HG03025 (cell line): ENCODE results near the gene CHRDL2.

Experiments used
- ATAC-seq: cut with Tn5 transposase; IDR thresholded peaks from one replicate; pipeline ENCODE4 v1.9.1; 2021; ENCODE audit warnings: mild to moderate bottlenecking, moderate library complexity; ENCODE audit not compliant: unreplicated experiment, low FRiP score

The CHRDL2 gene

DNA sequence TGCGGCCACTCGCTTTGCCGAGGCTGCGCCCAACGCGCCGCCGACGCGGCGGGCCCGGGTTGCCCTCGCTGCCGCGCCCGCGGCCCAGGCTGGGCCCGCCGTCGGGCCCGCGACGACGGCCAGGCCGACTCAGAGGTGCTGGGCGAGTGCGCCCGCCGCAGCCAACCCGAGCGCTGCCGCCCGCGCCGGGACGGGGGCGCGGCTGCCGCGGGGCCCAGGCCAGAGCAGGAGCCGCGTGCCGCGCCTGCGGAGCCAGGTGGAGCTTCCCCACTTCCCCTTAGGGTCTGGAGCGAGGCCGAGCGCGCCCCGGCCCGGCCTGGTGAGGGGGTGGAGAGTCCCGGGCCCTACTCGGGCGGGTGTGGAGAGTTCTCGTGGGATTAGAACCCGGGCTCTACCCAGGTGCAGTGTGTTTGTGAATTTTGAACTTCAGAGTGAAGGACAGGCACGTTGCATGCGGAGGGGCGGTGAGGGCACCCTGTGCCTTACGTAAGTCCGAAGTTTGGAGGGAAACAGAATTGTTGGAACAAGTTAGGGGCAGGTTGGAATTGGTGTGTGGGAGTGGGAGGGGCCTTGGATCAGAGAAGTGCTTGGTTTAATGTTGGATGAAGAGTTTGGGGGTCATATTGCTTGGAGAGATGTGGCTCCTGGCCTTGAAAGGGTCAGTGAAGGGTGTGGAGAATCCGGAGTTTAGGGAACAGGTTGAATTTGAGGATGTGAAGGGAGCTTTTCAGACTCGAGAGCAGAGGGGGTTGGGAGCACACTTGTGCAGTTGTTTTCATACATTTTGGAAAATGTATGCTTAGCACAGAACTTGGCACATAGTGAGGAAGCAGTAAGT is 18.1 kb upstream of the CHRDL2 start:
- peak; percentile 53 for ATAC-seq

DNA sequence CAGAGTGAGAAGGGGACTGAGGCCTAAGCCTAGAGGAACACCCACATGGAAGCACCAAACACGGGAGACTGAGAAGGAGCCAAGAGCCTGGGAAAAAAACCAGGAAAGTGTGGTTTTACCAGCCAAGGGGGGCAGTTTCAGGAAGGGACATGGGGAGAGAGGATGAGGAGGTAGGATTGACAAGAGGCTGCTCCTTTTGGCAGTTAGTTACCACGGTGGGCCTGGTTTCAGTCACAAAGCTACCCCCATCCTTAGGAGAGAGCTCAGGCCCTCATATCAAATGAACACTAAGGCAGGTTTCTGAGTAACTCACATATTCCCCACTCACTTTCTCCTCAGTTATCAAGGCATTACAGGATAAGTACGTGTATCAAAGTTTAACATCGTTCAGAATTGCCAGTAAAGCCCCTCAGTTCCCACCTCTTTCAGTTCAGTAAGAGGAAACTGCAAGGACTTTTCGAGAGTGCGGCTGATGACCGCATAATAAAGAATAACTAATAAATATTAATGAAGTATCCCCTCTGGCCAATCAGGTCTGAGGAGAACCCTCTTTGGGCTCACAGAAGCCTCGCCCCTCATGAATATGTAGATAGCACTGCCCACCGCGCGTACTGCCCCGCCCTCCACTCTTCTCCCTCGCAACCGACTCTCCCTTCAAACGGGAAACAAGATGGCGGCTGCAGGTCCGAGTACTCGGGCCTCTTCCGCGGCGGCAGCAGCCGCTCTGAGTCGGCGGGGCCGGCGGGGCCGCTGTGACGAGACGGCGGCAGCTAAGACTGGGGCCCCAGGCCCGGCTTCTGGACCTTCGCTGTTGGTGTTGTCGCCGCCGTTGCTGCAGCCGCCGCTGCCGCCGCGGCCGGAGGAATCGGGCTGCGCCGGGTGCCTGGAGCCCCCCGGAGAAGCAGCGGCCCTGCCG is 17.2 kb upstream of the CHRDL2 start, which contains the start of gene RNF169:
Gene RNF169, plus strand, starts transcription at position 639 of the 916 bp plus-strand sequence. Its CDS starts 32 bp downstream, at position 671.
- ATAC-seq: peak; percentile 98

GRCh38 chr11:74746868-74747267 is 15.6 kb upstream of the CHRDL2 start:
- ATAC-seq: no peak

- no peak for ATAC-seq
Measured at GRCh38 chr11:74744277-74744676, 13.1 kb upstream of the CHRDL2 start.

GRCh38 chr11:74743640-74744039 is 12.4 kb upstream of the CHRDL2 start:
- no peak for ATAC-seq

DNA sequence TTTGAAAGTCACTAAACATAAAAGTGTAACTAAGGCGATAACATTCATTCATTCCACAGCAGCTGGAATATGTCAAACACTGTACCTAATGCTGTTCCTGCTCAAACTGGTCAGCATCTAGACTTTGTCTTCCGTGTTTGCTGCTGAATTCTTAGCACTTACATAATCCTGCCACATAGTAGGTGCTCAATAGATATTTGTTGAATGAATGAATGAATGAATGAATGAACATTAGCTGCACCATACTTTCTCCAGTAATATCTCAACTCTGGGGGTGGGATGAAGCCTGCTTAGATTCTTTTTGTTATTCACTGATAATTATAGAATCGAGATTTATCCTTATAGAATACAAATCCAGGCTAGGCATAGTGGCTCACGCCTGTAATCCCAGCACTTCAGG is 10.8 kb upstream of the CHRDL2 start:
- no peak for ATAC-seq

- ATAC-seq: no peak
Measured at GRCh38 chr11:74739546-74740270, 8.5 kb upstream of the CHRDL2 start.

DNA sequence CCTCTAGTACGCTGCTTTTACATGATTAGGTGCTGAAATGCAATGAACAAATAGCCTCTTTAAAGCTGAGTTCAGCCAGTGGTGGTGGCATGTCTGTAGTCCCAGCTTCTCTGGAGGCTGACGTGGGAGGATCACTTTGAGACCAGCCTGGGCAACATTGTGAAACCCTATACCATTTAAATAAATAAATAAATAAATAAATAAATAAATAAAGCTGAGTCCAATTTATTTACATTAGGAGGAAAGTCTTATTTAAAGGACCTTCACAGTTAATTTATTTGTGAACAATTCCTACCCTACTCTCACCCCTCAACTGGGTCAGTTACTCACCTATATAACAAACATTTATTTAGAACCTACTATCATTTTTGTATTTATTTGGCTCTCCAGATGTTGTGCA is 4.8 kb upstream of the CHRDL2 start:
- ATAC-seq: no peak

DNA sequence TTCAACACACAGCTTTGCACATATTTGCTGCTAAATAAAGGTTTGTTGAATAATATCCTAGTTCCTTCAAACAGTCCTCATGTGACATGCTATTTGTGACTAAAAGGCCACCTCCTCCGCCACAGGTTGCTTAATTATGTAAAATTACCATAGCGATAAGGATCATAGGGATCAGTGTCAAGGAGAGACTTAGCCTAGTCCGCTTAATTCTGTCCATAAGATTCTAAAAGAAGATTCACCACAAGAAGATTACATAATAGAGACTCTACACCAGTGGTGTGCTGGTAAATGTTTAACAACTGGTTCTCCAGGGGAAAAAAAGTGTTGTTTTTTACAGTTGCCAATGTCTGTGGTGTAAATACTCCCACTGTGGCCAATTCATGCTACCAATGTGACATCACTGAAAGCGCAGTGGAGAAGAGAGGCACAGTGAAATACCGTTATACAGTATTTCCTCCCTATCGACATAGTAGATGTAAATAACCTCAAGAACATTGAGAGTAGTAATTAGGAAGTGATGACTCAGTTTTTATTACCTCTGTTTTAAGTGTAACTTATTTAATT is 4.2 kb upstream of the CHRDL2 start:
- no peak for ATAC-seq

GRCh38 chr11:74734559-74734925 is 3.3 kb upstream of the CHRDL2 start:
- no peak for ATAC-seq

- ATAC-seq: no peak
Measured at GRCh38 chr11:74730571-74731260, 510 bp downstream of the CHRDL2 start.

GRCh38 chr11:74729397-74729796 is 1.8 kb downstream of the CHRDL2 start:
- no peak for ATAC-seq

- ATAC-seq: no peak
Measured at GRCh38 chr11:74726547-74727182, 4.6 kb downstream of the CHRDL2 start.

DNA sequence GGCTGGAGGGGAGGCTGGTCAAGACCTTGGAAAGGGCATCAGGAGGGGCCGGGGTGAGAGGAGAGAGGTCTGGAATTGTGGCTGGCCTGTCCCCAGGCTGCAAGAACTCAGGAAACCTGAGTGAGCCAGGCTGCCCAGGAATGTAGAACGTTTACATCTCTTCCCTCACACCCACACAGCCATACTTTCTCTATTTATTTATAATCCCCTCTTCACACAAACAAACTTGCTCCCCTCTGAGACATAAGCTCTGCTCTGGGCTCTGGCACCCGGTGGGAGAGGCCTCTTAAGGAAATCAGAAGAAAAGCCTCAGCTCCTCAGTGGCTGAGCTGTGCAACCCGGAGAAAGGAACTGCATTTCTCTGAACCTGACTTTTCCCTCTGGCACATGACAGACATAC is 5.5 kb downstream of the CHRDL2 start:
- ATAC-seq: no peak

DNA sequence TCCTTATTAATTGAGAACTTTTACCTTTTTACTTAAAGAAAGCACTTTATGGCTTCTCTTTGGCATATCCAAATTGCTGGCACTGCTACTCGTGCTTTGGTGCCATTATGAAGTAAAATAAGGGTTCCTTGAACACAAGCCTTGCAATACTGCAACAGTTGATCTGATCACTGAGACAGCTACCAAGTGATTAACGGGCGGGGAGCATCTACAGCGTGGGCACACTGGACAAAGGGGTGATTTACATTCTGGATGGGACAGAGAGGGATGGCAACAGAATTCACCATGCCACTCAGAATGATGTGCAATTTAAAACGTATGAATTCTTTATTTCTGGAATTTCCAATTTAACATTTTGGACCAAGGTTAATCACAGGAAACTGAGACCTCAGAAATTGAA is 7.7 kb downstream of the CHRDL2 start:
- no peak for ATAC-seq

DNA sequence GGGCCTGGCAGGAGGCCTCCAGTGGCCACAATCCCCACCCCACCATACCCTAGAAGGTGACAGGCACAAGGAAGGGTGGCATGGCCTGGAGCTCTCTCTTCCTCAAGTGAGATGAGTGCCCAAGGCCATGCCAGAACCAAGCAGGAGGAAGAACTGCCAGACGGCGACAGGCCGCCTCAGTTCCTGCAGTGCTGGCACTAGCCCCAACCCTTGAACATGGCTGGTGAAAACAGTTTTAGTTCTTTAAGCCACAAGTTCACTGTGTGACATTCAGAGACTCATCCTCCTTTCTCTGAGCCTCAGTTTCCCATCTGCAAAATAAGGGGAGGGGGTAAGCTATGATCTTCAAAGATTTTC is 9.8 kb downstream of the CHRDL2 start:
- ATAC-seq: no peak

GRCh38 chr11:74720596-74721478 is 10.4 kb downstream of the CHRDL2 start:
- ATAC-seq: no peak

DNA sequence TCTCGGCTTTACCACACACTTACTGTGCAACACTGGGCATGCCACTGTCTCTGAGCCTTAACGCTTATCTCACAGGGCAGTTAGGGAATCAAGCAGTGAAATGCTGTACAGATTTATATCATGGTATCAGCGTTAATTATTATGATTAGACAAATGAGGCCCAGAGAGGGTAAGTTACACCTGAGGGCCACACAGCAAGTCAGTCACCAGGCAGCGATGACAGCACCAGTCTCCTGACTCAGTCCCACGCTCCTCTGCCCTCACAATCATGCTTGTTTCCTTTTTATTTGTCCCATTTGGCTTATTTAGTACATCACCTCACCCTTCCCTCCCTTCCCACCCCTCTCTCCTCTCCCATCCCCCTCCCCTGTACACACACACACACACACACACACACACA is 12.2 kb downstream of the CHRDL2 start:
- no peak for ATAC-seq
